Erythroblast (primary cell): Measurements from ENCODE around the gene ANAPC15.

Experiments
- GATA1 ChIP-seq: IDR thresholded peaks from 2 replicates; pipeline ENCODE4 v1.6.1; 2011; ENCODE audit warnings: low read depth, mild to moderate bottlenecking, control low read depth, low read length, moderate library complexity
- POLR2A ChIP-seq: IDR thresholded peaks from 2 replicates; pipeline ENCODE4 v1.6.1; 2011; ENCODE audit warnings: mild to moderate bottlenecking, low read length

DNA sequence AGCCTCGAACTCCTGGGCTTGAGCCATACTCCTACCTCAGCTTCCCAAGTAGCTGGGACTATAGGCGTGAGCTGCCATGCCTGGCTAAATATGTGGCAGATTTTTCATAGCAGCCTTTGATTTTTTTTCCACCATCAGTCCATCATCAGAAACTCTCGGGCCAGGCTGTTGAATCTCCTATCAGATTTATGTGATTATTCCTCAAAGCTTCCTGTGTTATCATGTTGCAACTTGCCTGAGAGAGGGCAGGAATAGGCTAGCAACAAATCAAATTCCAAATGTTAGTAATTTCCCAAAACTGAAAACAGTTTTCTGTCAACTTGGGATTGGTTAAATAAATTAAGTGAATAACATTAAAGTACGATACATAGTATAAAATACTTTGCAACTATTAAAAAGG lies 28.4 kb downstream of the ANAPC15 start:
- TF ChIP-seq POLR2A (no peak), GATA1 (no peak)
